ENCODE measurements around the gene OTC.

The OTC gene

GRCh38 chrX:38452603-38453002, 100.2 kb downstream of the OTC start:
- H3K9ac ChIP-seq (ENCODE audit: low read depth in 1 of 2, low read length in 2 of 2) = no peak overlapping the region
- H3K36me3 ChIP-seq (ENCODE audit: control insufficient read depth in 1 of 2, insufficient read depth in 2 of 2, low read length in 2 of 2) = no peaks in the 10 kb centered on the region
- H3K9me3 ChIP-seq (ENCODE audit: control insufficient read depth in 1 of 2, low read length in 2 of 2) = no peaks in the 10 kb centered on the region
- H3K27me3 ChIP-seq (ENCODE audit: control insufficient read depth in 1 of 2, insufficient read depth in 2 of 2, low read length in 2 of 2) = no peaks in the 10 kb centered on the region
- H3K27ac ChIP-seq (ENCODE audit: low read depth, low read length) = no peak overlapping the region
- no peaks in the 10 kb centered on the region for H3K4me1 ChIP-seq (ENCODE audit: control insufficient read depth in 1 of 2, insufficient read depth in 2 of 2, low read length in 2 of 2)
- no peak overlapping the region for H3K4me3 ChIP-seq (ENCODE audit: low read depth in 1 of 2, low read length in 2 of 2)

GRCh38 chrX:38458071-38458470, 105.7 kb downstream of the OTC start:
- no peak overlapping the region for H3K9ac ChIP-seq (ENCODE audit: low read depth in 1 of 2, low read length in 2 of 2)
- H3K27ac ChIP-seq (ENCODE audit: low read depth, low read length) = no peak overlapping the region
- H3K9me3 ChIP-seq (ENCODE audit: control insufficient read depth in 1 of 2, low read length in 2 of 2) = no peaks in the 10 kb centered on the region
- H3K4me3 ChIP-seq (ENCODE audit: low read depth in 1 of 2, low read length in 2 of 2) = no peak overlapping the region
- no peaks in the 10 kb centered on the region for H3K27me3 ChIP-seq (ENCODE audit: control insufficient read depth in 1 of 2, insufficient read depth in 2 of 2, low read length in 2 of 2)
- H3K36me3 ChIP-seq (ENCODE audit: control insufficient read depth in 1 of 2, insufficient read depth in 2 of 2, low read length in 2 of 2) = no peaks in the 10 kb centered on the region
- H3K4me1 ChIP-seq (ENCODE audit: control insufficient read depth in 1 of 2, insufficient read depth in 2 of 2, low read length in 2 of 2) = no peaks in the 10 kb centered on the region

DNA sequence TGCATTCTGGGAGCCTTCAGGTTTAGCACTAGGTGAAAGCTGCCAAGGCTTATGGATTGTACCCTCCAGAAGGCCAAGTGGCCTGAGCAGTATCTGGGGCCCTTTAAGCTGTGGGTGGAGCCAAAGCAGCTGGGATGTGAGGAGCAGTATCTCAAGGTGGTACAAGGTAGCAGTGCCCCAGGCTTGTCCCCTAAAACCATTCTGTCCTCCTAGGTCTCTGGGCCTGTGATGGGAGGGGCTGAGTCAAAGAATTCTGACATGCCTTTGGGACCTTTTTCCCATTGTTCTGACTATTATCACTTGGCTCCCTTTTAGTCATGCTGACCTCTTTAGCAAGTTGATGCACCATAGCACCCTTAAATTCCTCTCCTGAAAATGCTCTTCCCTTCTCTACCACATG, 109.9 kb downstream of the OTC start:
- no peak overlapping the region for H3K27ac ChIP-seq (ENCODE audit: low read depth, low read length)
- no peak overlapping the region for H3K9ac ChIP-seq (ENCODE audit: low read depth in 1 of 2, low read length in 2 of 2)
- no peak overlapping the region for H3K4me3 ChIP-seq (ENCODE audit: low read depth in 1 of 2, low read length in 2 of 2)
- no peaks in the 10 kb centered on the region for H3K27me3 ChIP-seq (ENCODE audit: control insufficient read depth in 1 of 2, insufficient read depth in 2 of 2, low read length in 2 of 2)
- no peaks in the 10 kb centered on the region for H3K4me1 ChIP-seq (ENCODE audit: control insufficient read depth in 1 of 2, insufficient read depth in 2 of 2, low read length in 2 of 2)
- H3K36me3 ChIP-seq (ENCODE audit: control insufficient read depth in 1 of 2, insufficient read depth in 2 of 2, low read length in 2 of 2) = no peaks in the 10 kb centered on the region
- H3K9me3 ChIP-seq (ENCODE audit: control insufficient read depth in 1 of 2, low read length in 2 of 2) = no peaks in the 10 kb centered on the region

DNA sequence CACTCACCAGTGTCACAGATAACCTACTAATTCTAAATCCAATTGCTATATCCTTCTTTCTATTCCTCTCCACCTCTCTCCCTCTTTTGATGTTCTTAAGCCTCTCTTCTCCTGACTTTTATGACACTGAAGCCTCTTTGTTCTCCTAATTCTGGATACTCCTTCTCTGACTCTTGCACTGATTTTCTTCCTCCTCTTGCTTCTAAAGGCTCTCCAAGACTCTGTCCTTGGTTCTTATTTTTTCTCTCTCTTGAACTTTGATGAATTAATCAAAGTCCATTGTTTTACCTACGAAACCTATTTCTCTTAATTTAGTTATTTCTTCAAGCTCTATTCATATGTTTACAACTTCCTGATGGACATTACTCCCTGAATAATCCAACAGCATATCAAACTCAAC, 113.3 kb downstream of the OTC start:
- Histone ChIP-seq H3K4me1 (ENCODE audit: control insufficient read depth in 1 of 2, insufficient read depth in 2 of 2, low read length in 2 of 2) (no peaks in the 10 kb centered on the region), H3K9me3 (ENCODE audit: control insufficient read depth in 1 of 2, low read length in 2 of 2) (no peaks in the 10 kb centered on the region), H3K36me3 (ENCODE audit: control insufficient read depth in 1 of 2, insufficient read depth in 2 of 2, low read length in 2 of 2) (no peaks in the 10 kb centered on the region), H3K4me3 (ENCODE audit: low read depth in 1 of 2, low read length in 2 of 2) (no peak overlapping the region), H3K27me3 (ENCODE audit: control insufficient read depth in 1 of 2, insufficient read depth in 2 of 2, low read length in 2 of 2) (no peaks in the 10 kb centered on the region), H3K27ac (ENCODE audit: low read depth, low read length) (no peak overlapping the region), H3K9ac (ENCODE audit: low read depth in 1 of 2, low read length in 2 of 2) (no peak overlapping the region)

DNA sequence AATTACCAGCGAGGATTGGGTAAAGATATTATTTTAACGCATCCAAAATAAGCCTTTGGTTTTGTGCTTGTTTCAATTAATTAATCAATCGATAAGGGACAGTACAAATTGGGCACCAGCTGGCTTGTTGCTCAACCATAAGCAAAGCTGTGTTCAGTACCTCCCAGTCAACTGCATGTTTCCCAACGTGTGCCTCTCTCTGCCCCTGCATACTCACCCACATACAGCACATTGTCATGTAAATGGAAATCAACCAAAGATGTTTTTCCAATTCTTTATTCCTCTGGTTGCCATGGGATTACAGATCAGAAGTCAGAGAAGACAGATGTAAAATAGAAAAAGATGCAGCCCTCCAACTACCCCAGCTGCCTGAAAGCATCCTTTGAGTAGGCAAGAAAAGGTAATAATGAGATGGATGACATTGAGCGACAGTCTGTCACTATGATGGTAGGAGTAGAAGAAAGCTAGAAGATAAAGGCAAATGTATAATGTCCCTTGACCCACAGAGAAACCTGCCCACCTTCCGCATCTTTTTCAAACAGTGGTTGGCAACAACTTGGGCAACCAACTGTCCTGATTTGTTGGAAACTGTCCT, 116.3 kb downstream of the OTC start:
- no peaks in the 10 kb centered on the region for H3K27me3 ChIP-seq (ENCODE audit: control insufficient read depth in 1 of 2, insufficient read depth in 2 of 2, low read length in 2 of 2)
- no peak overlapping the region for H3K27ac ChIP-seq (ENCODE audit: low read depth, low read length)

More for the DNA sequence above, 116.3 kb downstream of the OTC start:
- H3K9ac ChIP-seq (ENCODE audit: low read depth in 1 of 2, low read length in 2 of 2) = no peak overlapping the region
- H3K36me3 ChIP-seq (ENCODE audit: control insufficient read depth in 1 of 2, insufficient read depth in 2 of 2, low read length in 2 of 2) = no peaks in the 10 kb centered on the region
- no peak overlapping the region for H3K4me3 ChIP-seq (ENCODE audit: low read depth in 1 of 2, low read length in 2 of 2)
- no peaks in the 10 kb centered on the region for H3K4me1 ChIP-seq (ENCODE audit: control insufficient read depth in 1 of 2, insufficient read depth in 2 of 2, low read length in 2 of 2)
- H3K9me3 ChIP-seq (ENCODE audit: control insufficient read depth in 1 of 2, low read length in 2 of 2) = no peaks in the 10 kb centered on the region

All from duodenal mucosa (tissue), 2 donors.